Measurements from ENCODE around the gene ZNF77.
"Not testable (repeated sequence)": the region's sequence is repeated elsewhere in the genome, so short reads cannot be mapped to it uniquely, and the experiment has no call there.

ZNF77 gene

GRCh38 chr19:2969104-2969504, 24.3 kb upstream of the ZNF77 start:
- peak; percentile 17 for DNase-seq

GRCh38 chr19:2967972-2968371, 23.2 kb upstream of the ZNF77 start:
- no peak for DNase-seq

GRCh38 chr19:2964874-2965273, 20.1 kb upstream of the ZNF77 start:
- no peak for DNase-seq

GRCh38 chr19:2963631-2964030, 18.9 kb upstream of the ZNF77 start:
- DNase-seq, result not testable (repeated sequence)

GRCh38 chr19:2963122-2963521, 18.4 kb upstream of the ZNF77 start:
- DNase-seq, result no peak

GRCh38 chr19:2962018-2962670, 17.4 kb upstream of the ZNF77 start:
- DNase-seq, result peak; percentile 90

GRCh38 chr19:2960120-2960519, 15.3 kb upstream of the ZNF77 start:
- no peak for DNase-seq

- DNase-seq, result no peak
Measured at GRCh38 chr19:2957160-2957559, 12.4 kb upstream of the ZNF77 start.

- no peak for DNase-seq
Measured at GRCh38 chr19:2952953-2953481, 8.2 kb upstream of the ZNF77 start.

- DNase-seq, result peak; percentile 100
Measured at GRCh38 chr19:2950286-2951124, 5.7 kb upstream of the ZNF77 start.

GRCh38 chr19:2949939-2950285, 5.1 kb upstream of the ZNF77 start:
- DNase-seq, result peak; percentile 25

GRCh38 chr19:2945575-2946184, 909 bp upstream of the ZNF77 start:
- DNase-seq, result no peak

GRCh38 chr19:2944403-2944774, 382 bp downstream of the ZNF77 start:
- DNase-seq, result no peak

GRCh38 chr19:2942928-2943640, 1.7 kb downstream of the ZNF77 start:
- DNase-seq, result no peak

GRCh38 chr19:2935863-2936262, 8.9 kb downstream of the ZNF77 start:
- not testable (repeated sequence) for DNase-seq

GRCh38 chr19:2933490-2933910, 11.3 kb downstream of the ZNF77 start:
- DNase-seq, result no peak

- DNase-seq, result no peak
Measured at GRCh38 chr19:2927032-2927430, 17.7 kb downstream of the ZNF77 start.

GRCh38 chr19:2926341-2927031, 18.3 kb downstream of the ZNF77 start:
- DNase-seq, result no peak

- no peak for DNase-seq
Measured at GRCh38 chr19:2923510-2923909, 21.3 kb downstream of the ZNF77 start.

GRCh38 chr19:2922987-2923386, 21.8 kb downstream of the ZNF77 start:
- no peak for DNase-seq

- no peak for DNase-seq
Measured at GRCh38 chr19:2917275-2918184, 27.2 kb downstream of the ZNF77 start.

Data from suppressor macrophage treated with lipopolysaccharide for 4 hours (primary cell).